Activated T-cell treated with anti-CD3 and anti-CD28 coated beads, Interleukin-2, amount 50 U/mL, for 24 hours (primary cell): ENCODE data around the gene SLC38A11.
"Not testable (repeated sequence)": the region's sequence is repeated elsewhere in the genome, so short reads cannot be mapped to it uniquely, and the experiment has no call there.

Experiments
- DNase-seq: peaks from one replicate; pipeline ENCODE4 v3.0.0-alpha.2; 2020
- H3K27ac Mint-ChIP-seq: 2 replicates; pipeline ENCODE4 v1.8.0; 2020; ENCODE audit warnings: mild to moderate bottlenecking, mixed read lengths
- H3K27me3 Mint-ChIP-seq: 2 replicates; pipeline ENCODE4 v1.8.0; 2020; ENCODE audit warnings: mixed read lengths
- H3K36me3 Mint-ChIP-seq: 2 replicates; pipeline ENCODE4 v1.8.0; 2020; ENCODE audit warnings: low read depth, mixed read lengths
- H3K4me1 Mint-ChIP-seq: 2 replicates; pipeline ENCODE4 v1.8.0; 2020; ENCODE audit warnings: low read depth, mixed read lengths
- H3K4me3 Mint-ChIP-seq: 2 replicates; pipeline ENCODE4 v1.8.0; 2020; ENCODE audit warnings: mild to moderate bottlenecking, moderate library complexity, mixed read lengths
- H3K9me3 Mint-ChIP-seq: 2 replicates; pipeline ENCODE4 v1.8.0; 2020; ENCODE audit warnings: mixed read lengths

The SLC38A11 gene

GRCh38 chr2:164954954-164955701 lies at the start of gene SLC38A11:
TSS of gene SLC38A11 (minus strand) at chr2:164955525. CDS start at chr2:164955247, 278 bp downstream.
- H3K36me3 Mint-ChIP-seq, result no peaks in the 10 kb centered on the region
- H3K27ac Mint-ChIP-seq, result no peak within 1 kb of the TSS
- H3K27me3 Mint-ChIP-seq, result peaks cover 23% of the 10 kb centered on the region
- H3K4me3 Mint-ChIP-seq, result no peak within 1 kb of the TSS
- DNase-seq, result no peak
- peaks cover 5% of the 10 kb centered on the region for H3K4me1 Mint-ChIP-seq
- no peaks in the 10 kb centered on the region for H3K9me3 Mint-ChIP-seq

GRCh38 chr2:165003443-165004130 lies 48.3 kb upstream of the SLC38A11 start:
- Mint-ChIP-seq H3K4me3 (no peak overlapping the region), H3K36me3 (no peaks in the 10 kb centered on the region), H3K27ac (no peak overlapping the region), H3K9me3 (no peaks in the 10 kb centered on the region), H3K27me3 (peaks cover 14% of the 10 kb centered on the region), H3K4me1 (no peaks in the 10 kb centered on the region)
- no peak for DNase-seq

GRCh38 chr2:165002638-165003037 lies 47.3 kb upstream of the SLC38A11 start:
- Mint-ChIP-seq H3K4me3 (no peak overlapping the region), H3K27me3 (peaks cover 12% of the 10 kb centered on the region), H3K36me3 (no peaks in the 10 kb centered on the region), H3K27ac (no peak overlapping the region), H3K4me1 (no peaks in the 10 kb centered on the region), H3K9me3 (no peaks in the 10 kb centered on the region)
- no peak for DNase-seq

- H3K4me3 Mint-ChIP-seq, H3K36me3 Mint-ChIP-seq, H3K4me1 Mint-ChIP-seq, DNase-seq, H3K9me3 Mint-ChIP-seq, H3K27ac Mint-ChIP-seq, H3K27me3 Mint-ChIP-seq: not testable (repeated sequence)
Observed at GRCh38 chr2:164994664-164995299, 39.5 kb upstream of the SLC38A11 start.

- no peak for DNase-seq
- no peaks in the 10 kb centered on the region for H3K27me3 Mint-ChIP-seq
- H3K27ac Mint-ChIP-seq, result no peak overlapping the region
- peaks cover 13% of the 10 kb centered on the region for H3K4me1 Mint-ChIP-seq
- no peaks in the 10 kb centered on the region for H3K9me3 Mint-ChIP-seq
- H3K4me3 Mint-ChIP-seq, result no peak overlapping the region
- no peaks in the 10 kb centered on the region for H3K36me3 Mint-ChIP-seq
Observed at GRCh38 chr2:164993287-164994016, 38.1 kb upstream of the SLC38A11 start.

- no peak overlapping the region for H3K4me3 Mint-ChIP-seq
- no peaks in the 10 kb centered on the region for H3K9me3 Mint-ChIP-seq
- DNase-seq, result no peak
- peaks cover 14% of the 10 kb centered on the region for H3K4me1 Mint-ChIP-seq
- no peaks in the 10 kb centered on the region for H3K27me3 Mint-ChIP-seq
- H3K27ac Mint-ChIP-seq, result no peak overlapping the region
- no peaks in the 10 kb centered on the region for H3K36me3 Mint-ChIP-seq
Observed at GRCh38 chr2:164992818-164993217, 37.5 kb upstream of the SLC38A11 start.

- not testable (repeated sequence) for H3K4me3 Mint-ChIP-seq, H3K36me3 Mint-ChIP-seq, H3K9me3 Mint-ChIP-seq, H3K27ac Mint-ChIP-seq, H3K27me3 Mint-ChIP-seq, DNase-seq
- H3K4me1 Mint-ChIP-seq, result peaks cover 14% of the 10 kb centered on the region
Observed at GRCh38 chr2:164992093-164992454, 36.7 kb upstream of the SLC38A11 start.

GRCh38 chr2:164991361-164992092 lies 36.2 kb upstream of the SLC38A11 start:
- H3K4me3 Mint-ChIP-seq, H3K27ac Mint-ChIP-seq, DNase-seq, H3K27me3 Mint-ChIP-seq, H3K36me3 Mint-ChIP-seq, H3K9me3 Mint-ChIP-seq: not testable (repeated sequence)
- H3K4me1 Mint-ChIP-seq, result peaks cover 14% of the 10 kb centered on the region

- not testable (repeated sequence) for H3K27me3 Mint-ChIP-seq, H3K9me3 Mint-ChIP-seq, H3K36me3 Mint-ChIP-seq, DNase-seq, H3K27ac Mint-ChIP-seq, H3K4me3 Mint-ChIP-seq
- H3K4me1 Mint-ChIP-seq, result peaks cover 14% of the 10 kb centered on the region
Observed at GRCh38 chr2:164990953-164991352, 35.6 kb upstream of the SLC38A11 start.

GRCh38 chr2:164988805-164989204 lies 33.5 kb upstream of the SLC38A11 start:
- H3K27me3 Mint-ChIP-seq, DNase-seq, H3K27ac Mint-ChIP-seq, H3K9me3 Mint-ChIP-seq, H3K36me3 Mint-ChIP-seq, H3K4me3 Mint-ChIP-seq: not testable (repeated sequence)
- H3K4me1 Mint-ChIP-seq, result peaks cover 14% of the 10 kb centered on the region

GRCh38 chr2:164986027-164986426 lies 30.7 kb upstream of the SLC38A11 start:
- not testable (repeated sequence) for DNase-seq, H3K36me3 Mint-ChIP-seq, H3K27me3 Mint-ChIP-seq, H3K4me3 Mint-ChIP-seq, H3K9me3 Mint-ChIP-seq, H3K4me1 Mint-ChIP-seq, H3K27ac Mint-ChIP-seq

GRCh38 chr2:164984428-164984827 lies 29.1 kb upstream of the SLC38A11 start:
- H3K9me3 Mint-ChIP-seq, result no peaks in the 10 kb centered on the region
- peaks cover 12% of the 10 kb centered on the region for H3K4me1 Mint-ChIP-seq
- no peak for DNase-seq
- no peak overlapping the region for H3K27ac Mint-ChIP-seq
- H3K27me3 Mint-ChIP-seq, result no peaks in the 10 kb centered on the region
- no peaks in the 10 kb centered on the region for H3K36me3 Mint-ChIP-seq
- H3K4me3 Mint-ChIP-seq, result no peak overlapping the region

- DNase-seq, result no peak
- no peaks in the 10 kb centered on the region for H3K36me3 Mint-ChIP-seq
Observed at GRCh38 chr2:164981217-164981990, 26.1 kb upstream of the SLC38A11 start.

More at GRCh38 chr2:164981217-164981990, 26.1 kb upstream of the SLC38A11 start:
- Mint-ChIP-seq H3K27ac (no peak overlapping the region), H3K27me3 (no peaks in the 10 kb centered on the region), H3K4me1 (peaks cover 7% of the 10 kb centered on the region), H3K4me3 (no peak overlapping the region), H3K9me3 (no peaks in the 10 kb centered on the region)
